Suprapubic skin (tissue), 4 donors: Measurements from ENCODE around the gene SVIL. TPM values are rescaled to one million over a fixed set of nuclear protein-coding genes. Genes with fewer than 3 reads are reported as not detected.
"Not testable (repeated sequence)": the region's sequence is repeated elsewhere in the genome, so short reads cannot be mapped to it uniquely, and the experiment has no call there.

Experiments used
- DNase-seq, 2 donors: peaks; one replicate each; pipeline ENCODE4 v3.0.0-alpha.2; 2019; ENCODE audit warnings: low spot score in 2 of 2
- H3K27ac ChIP-seq: fragments of 200-600 bp; sonication (generic); one replicate; pipeline ENCODE4 v1.5.1; 2019
- H3K27me3 ChIP-seq: fragments of 200-600 bp; sonication (generic); one replicate; pipeline ENCODE4 v1.5.1; 2019
- H3K36me3 ChIP-seq: fragments of 200-600 bp; sonication (generic); one replicate; pipeline ENCODE4 v1.5.1; 2019
- H3K4me1 ChIP-seq: fragments of 200-600 bp; sonication (generic); one replicate; pipeline ENCODE4 v1.5.1; 2019
- H3K4me3 ChIP-seq: fragments of 200-600 bp; sonication (generic); one replicate; pipeline ENCODE4 v1.5.1; 2019; ENCODE audit warnings: mild to moderate bottlenecking
- H3K9me3 ChIP-seq: fragments of 200-600 bp; sonication (generic); one replicate; pipeline ENCODE4 v1.5.1; 2019
- EP300 ChIP-seq: sonication (generic); formaldehyde crosslinking; IDR thresholded peaks from one replicate; pipeline ENCODE4 v1.6.1; 2017; ENCODE audit warnings: antibody characterized with exemption
- POLR2A ChIP-seq, 2 donors: fragments of 450-650 bp; IDR thresholded peaks; one replicate each; pipeline ENCODE4 v1.6.1; 2017; ENCODE audit warnings: antibody characterized with exemption in 2 of 2, mild to moderate bottlenecking in 2 of 2, moderate library complexity in 2 of 2
- POLR2AphosphoS5 ChIP-seq, 3 donors: sonication (generic); formaldehyde crosslinking; IDR thresholded peaks; one replicate each; pipeline ENCODE4 v1.6.1; 2017; ENCODE audit warnings: antibody characterized with exemption in 3 of 3
- WGBS: methylation state at CpG from one replicate; pipeline ENCODE4 v1.1.5; 2018; 5-methylcytosine and 5-hydroxymethylcytosine counted together
- total RNA-seq, 4 donors: library from RNA; depleted of rRNA; stranded (reverse); fragments of >200 nt; gene quantifications; one replicate each; pipeline ENCODE4 v1.1.0, GENCODE V29; 2016
- TF ChIP-seq, protein P1 (sequence below), 2 donors: fragments of 200-600 bp in 1 of 2; fragments of 450-650 bp in 1 of 2; sonication (generic) in 1 of 2; IDR thresholded peaks; one replicate each; pipeline ENCODE4 v1.5.1; 2016 to 2019; ENCODE audit warnings: antibody characterized with exemption in 2 of 2, mild to moderate bottlenecking in 1 of 2, moderate library complexity in 1 of 2

Gene SVIL
- total RNA-seq, 4 donors from 2014 or later: 52.9 to 129 (median 72.1) TPM

DNA sequence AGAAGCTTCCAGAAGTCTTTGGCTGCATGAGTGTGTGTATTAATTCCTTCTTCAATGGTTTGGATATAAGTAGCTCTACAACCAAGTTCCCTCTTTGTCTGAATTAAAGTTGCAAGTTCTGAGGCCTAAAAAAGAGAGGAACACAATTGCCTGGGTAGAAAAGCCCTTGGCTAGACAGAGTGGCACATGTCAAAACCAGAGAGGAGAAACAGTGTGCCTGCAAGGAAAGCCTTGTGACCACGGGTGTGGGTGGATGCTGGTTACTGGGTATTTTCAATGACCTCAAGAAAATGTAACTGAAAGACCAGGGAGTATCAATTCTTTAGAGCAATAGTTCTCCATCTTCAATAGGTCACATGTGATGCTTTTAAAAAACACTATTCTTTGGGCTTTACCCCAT lies 148.3 kb downstream of the SVIL start:
- DNase-seq: no peak
- peaks cover 86% of the 10 kb centered on the region for H3K36me3 ChIP-seq
- H3K27ac ChIP-seq: no peak overlapping the region
- no peak overlapping the region for H3K4me3 ChIP-seq
- H3K4me1 ChIP-seq: peaks cover 9% of the 10 kb centered on the region
- WGBS: 80% methylated on average over 1 of the region's 1 CpG
- no peak for TF ChIP-seq POLR2A (IDR thresholded peaks at IDR 0.05)
- no peak for TF ChIP-seq EP300
- TF ChIP-seq, protein P1, sequence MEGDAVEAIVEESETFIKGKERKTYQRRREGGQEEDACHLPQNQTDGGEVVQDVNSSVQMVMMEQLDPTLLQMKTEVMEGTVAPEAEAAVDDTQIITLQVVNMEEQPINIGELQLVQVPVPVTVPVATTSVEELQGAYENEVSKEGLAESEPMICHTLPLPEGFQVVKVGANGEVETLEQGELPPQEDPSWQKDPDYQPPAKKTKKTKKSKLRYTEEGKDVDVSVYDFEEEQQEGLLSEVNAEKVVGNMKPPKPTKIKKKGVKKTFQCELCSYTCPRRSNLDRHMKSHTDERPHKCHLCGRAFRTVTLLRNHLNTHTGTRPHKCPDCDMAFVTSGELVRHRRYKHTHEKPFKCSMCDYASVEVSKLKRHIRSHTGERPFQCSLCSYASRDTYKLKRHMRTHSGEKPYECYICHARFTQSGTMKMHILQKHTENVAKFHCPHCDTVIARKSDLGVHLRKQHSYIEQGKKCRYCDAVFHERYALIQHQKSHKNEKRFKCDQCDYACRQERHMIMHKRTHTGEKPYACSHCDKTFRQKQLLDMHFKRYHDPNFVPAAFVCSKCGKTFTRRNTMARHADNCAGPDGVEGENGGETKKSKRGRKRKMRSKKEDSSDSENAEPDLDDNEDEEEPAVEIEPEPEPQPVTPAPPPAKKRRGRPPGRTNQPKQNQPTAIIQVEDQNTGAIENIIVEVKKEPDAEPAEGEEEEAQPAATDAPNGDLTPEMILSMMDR (IDR thresholded peaks at IDR 0.05): no peak
- no peak for TF ChIP-seq POLR2AphosphoS5 (IDR thresholded peaks at IDR 0.05)
- H3K9me3 ChIP-seq: no peaks in the 10 kb centered on the region
- no peaks in the 10 kb centered on the region for H3K27me3 ChIP-seq

DNA sequence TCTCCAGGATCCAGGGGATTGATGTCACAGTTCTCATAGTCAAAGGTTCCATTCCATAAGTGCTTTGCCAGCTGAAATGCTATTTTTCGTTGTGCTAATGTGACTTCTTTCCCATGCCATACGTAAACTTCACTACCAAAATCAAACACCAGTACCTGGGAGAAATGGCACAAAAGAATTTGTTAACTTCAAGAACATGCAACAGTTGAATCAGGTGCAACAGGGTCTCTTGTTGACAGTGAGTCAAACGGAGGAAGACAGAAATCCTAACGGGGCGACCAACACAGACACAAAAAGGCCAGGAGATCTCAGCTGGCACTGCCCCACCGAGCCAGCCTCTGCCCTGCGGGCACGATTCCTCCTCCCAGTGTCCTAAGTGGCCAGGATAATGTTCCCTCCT lies 150.1 kb downstream of the SVIL start:
- not testable (repeated sequence) for DNase-seq, H3K4me1 ChIP-seq, H3K27me3 ChIP-seq, H3K9me3 ChIP-seq, H3K4me3 ChIP-seq, H3K27ac ChIP-seq
- WGBS: 80% methylated on average over 8 of the region's 8 CpGs
- H3K36me3 ChIP-seq: peaks cover 87% of the 10 kb centered on the region

DNA sequence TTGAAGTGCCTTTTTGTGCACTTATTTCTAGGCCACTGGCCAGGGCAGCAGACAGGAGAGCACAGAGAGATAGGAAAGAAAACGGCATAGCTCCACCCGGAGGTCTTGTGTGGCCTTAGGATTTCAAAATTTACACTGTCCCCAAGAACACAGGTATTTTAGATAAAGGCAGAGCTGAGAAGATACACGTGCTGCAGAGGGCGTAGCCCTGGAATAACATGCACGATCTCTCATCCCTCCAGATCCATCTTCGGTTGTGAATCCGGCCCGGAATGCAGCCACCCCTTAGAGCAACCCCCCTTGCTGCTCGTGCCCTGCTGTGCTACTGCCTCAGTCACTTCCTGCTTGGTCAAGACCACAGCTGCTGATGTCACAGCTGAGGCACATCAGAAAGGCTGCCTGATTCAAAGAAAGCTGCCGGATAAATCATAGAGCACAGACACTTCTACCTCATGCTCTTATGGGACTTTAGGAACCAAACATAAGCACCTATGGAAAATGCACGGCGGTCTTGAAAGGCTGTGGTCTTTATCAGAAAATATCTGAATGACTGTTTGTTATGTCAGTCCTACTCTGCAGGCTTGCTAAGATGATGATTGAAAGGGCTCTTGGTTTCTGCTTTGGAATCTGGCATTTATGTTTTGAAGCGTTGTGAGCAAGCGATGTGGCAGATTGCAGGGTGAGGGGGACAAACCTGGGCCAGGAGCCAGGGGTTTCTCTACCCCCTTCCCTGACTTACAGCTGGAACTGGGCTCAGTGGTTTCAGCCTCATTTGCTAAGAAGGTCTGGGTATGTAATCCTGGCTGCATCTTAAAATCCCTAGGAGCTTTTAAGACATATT lies 152.0 kb downstream of the SVIL start:
- no peak overlapping the region for H3K27ac ChIP-seq
- WGBS: 66% methylated on average over 14 of the region's 14 CpGs

DNA sequence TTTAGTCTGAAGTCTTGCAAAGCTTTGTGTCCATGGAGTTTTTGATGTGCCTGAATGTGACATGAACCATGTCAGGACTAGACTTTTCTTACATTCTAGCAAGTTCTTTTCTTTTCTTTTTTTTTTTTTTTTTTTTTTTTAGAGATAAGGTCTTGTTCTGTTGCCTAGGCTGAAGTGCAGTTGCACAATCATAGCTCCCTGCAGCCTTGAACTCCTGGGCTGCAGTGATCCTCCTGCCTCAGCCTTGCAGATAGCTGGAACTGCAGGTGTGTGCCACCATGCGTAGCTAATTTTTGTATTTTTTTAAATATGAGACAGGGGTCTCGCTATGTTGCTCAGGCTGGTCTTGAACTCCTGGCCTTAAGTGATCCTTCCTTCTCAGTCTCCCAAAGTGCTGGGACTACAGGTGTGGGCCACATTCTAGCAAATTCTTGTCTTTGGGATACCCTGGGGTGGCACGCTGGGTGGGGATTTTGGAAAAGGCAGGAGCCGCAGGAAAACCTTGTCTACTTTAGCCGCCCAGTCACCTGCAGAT lies 152.8 kb downstream of the SVIL start:
- DNase-seq: no peak
- Histone ChIP-seq H3K36me3 (peaks cover 74% of the 10 kb centered on the region), H3K9me3 (no peaks in the 10 kb centered on the region), H3K27me3 (no peaks in the 10 kb centered on the region), H3K4me3 (no peak overlapping the region), H3K27ac (no peak overlapping the region), H3K4me1 (peaks cover 9% of the 10 kb centered on the region)
- no peak for TF ChIP-seq POLR2AphosphoS5 (IDR thresholded peaks at IDR 0.05)
- no peak for TF ChIP-seq EP300
- TF ChIP-seq POLR2A (IDR thresholded peaks at IDR 0.05): no peak
- TF ChIP-seq, protein P1 (IDR thresholded peaks at IDR 0.05): no peak
- WGBS: 96% methylated on average over 5 of the region's 5 CpGs

More for the DNA sequence above, 152.0 kb downstream of the SVIL start:
- peaks cover 9% of the 10 kb centered on the region for H3K4me1 ChIP-seq
- peaks cover 76% of the 10 kb centered on the region for H3K36me3 ChIP-seq
- no peaks in the 10 kb centered on the region for H3K27me3 ChIP-seq
- DNase-seq: no peak
- H3K4me3 ChIP-seq: no peak overlapping the region
- TF ChIP-seq POLR2A (IDR thresholded peaks at IDR 0.05): no peak
- no peak for TF ChIP-seq EP300
- TF ChIP-seq, protein P1 (IDR thresholded peaks at IDR 0.05): no peak
- TF ChIP-seq POLR2AphosphoS5 (IDR thresholded peaks at IDR 0.05): no peak
- no peaks in the 10 kb centered on the region for H3K9me3 ChIP-seq

DNA sequence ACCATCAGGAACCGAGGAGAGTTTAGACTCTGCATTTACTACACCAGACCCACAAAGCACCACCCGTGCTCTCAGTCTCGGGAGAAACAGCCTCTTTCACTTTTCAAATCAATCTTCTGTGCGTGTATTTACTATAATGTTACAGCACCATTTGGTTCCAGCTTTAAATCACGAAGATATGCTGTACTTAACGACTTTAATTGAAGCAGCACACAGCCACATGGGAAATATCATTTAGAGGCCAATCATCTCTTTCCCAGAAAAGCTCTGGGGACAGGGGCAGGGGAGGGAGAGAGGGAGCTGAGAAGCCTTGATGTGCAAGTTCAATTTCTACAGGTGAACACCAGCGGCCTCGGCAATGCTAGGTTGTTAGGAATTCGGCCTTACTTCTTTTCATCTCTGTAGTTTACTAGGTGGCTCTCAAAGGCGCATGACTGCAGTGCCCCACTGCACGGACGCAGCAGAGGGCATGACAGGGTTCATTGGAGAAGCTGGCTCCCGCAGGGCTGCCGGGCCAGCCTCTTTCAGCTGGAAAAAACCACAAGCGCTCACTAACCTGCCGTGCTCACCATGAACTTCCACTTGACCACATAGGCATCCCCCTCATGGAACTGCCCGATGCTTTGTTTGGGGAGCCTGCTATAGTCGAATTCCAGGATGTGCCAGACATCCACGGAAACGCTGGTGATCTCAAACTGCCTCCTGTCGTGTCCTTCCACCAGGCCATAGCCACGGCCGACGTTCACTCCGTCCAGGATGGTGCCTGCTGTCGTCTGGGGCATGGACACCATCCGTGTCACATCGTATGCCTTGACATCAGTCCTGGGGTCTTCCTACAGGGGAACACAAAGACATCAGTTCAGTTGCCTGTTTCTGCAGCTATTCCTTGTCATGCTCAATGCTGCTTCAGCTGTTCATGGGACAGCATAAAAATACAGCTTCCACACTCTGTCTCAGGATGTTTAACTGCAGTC lies 154.5 kb downstream of the SVIL start:
- WGBS: 83% methylated on average over 27 of the region's 28 CpGs
- TF ChIP-seq, protein P1 (IDR thresholded peaks at IDR 0.05): no peak
- TF ChIP-seq POLR2A (IDR thresholded peaks at IDR 0.05) (no peak), EP300 (no peak), POLR2AphosphoS5 (IDR thresholded peaks at IDR 0.05) (no peak)
- H3K27me3 ChIP-seq: no peaks in the 10 kb centered on the region
- H3K4me1 ChIP-seq: peaks cover 9% of the 10 kb centered on the region
- no peak overlapping the region for H3K4me3 ChIP-seq
- no peak overlapping the region for H3K27ac ChIP-seq
- DNase-seq: no peak
- peaks cover 72% of the 10 kb centered on the region for H3K36me3 ChIP-seq
- no peaks in the 10 kb centered on the region for H3K9me3 ChIP-seq
